ENCODE results near the gene HHAT.
"Not testable (repeated sequence)": the region's sequence is repeated elsewhere in the genome, so short reads cannot be mapped to it uniquely, and the experiment has no call there.

The HHAT gene

DNA sequence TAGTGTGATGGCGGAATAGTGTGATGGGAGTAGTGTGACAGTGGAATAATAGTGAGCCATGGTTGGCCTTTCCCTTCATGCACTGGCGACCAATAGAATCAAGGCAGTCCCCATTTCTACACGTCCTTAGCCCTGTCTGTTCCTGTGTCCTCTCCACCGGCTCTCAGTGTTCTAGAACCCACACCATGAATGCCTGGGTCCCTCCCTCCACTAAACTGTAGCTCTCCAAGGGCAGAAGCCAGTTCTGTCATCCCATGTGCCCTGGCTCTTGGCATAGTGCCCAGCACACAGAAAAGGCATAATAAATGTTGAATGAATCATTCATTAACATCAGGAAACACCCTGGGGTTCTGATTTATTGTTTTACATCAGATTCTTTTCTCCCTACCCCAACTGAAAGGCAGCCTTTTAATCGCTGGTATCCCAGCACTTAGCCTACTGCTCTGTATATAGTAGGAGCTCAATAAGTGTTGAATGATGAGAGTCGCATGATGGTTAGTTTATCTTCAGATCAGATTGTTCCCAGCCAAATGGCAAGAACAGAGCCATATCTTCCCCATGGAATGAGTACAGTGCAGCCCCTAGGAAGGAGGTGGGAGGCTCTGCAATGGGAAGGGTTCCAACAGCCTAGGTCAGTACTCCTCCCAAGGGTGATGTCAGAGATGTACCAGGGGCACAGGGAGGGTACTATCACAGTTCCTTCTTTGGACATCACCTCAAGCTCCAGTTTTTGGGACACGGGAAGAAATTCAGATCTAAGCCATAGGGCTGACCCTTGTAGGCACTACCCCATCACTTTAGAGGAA lies 325.7 kb downstream of the HHAT start:
- no peak for DNase-seq

DNA sequence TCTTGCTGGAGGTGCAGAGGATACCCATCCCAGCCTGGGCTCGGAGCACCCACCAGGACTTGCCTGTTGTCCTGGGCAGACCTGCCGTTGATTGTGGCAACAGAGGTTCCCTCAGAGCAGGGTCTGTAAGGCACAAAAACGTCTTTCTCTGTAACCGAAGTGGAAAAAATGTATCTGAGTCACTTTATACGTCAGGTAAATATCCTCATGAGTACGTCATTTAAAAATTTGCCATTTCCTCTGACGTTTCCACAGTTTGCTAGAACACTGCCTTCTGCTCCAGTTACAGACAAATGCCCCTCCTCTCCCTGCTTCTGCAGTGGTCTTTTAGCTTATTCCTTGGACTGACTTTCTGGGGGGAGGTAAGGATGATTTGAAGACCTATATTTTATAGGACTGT lies 326.8 kb downstream of the HHAT start:
- no peak for DNase-seq

DNA sequence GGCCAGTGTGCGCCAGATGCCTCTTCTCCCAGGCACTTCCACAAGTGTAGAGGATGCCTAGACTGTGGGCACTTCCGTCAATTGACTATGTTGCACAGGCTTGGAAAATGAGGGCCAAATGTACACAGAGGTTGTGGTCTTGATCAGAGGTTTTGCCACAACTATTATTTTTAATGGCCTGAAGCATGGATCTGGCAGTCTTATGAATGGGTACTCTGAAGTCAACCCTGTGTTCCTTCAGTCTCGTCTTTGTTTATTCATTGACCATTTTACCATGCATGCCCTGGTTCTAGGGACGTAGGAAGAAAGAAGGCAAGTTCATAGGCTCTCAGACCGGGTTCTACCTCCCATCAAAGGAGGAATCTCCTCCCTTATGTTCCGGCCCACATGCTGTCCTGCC lies 329.1 kb downstream of the HHAT start:
- no peak for DNase-seq

DNA sequence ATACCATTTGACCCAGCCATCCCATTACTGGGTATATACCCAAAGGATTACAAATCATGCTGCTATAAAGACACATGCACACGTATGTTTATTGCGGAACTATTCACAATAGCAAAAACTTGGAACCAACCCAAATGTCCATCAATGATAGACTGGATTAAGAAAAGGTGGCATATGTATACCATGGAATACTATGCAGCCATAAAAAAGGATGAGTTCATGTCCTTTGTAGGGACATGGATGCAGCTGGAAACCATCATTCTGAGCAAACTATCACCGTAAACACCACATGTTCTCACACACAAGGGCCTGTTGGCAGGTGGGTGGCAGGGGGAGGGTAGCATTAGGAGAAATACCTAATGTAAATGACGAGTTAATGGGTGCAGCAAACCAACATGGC lies 332.8 kb downstream of the HHAT start:
- DNase-seq, result not testable (repeated sequence)

DNA sequence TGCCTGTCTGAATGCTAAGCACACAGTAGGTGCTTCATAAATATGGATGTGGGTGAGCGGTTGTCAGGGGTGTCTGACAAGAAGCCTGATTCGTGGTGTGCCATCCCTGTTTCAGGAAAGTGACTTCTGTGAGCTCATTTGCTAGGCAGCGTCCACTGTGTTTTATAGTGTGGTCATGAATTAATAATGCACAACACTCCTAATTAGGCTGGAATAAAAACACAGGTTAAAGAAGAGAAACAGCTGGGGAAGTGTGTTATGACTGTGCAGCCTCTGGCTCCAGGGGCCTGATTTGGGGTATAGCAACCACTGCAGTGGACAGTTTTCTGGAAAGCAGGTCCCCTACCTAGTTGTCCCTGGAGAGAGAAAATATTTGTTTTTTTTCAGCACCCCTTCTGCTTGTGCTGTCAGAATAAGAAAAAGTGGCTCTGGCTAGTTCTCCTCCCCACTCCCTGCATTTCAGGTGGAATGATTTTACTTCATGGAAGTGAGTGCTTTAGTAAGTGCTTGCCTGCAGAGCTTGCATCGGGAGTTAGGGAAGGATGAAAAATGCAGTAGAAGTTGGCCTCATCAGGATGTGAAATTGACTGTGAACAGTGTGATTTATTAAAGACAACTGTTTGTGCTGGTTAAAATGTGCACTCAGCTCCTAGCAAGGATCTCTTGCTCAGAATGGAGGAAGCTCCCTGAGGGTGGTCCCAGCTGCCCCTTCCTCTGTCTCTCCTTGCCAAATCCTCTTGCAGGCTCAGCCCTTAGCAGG lies 333.8 kb downstream of the HHAT start:
- no peak for DNase-seq

DNA sequence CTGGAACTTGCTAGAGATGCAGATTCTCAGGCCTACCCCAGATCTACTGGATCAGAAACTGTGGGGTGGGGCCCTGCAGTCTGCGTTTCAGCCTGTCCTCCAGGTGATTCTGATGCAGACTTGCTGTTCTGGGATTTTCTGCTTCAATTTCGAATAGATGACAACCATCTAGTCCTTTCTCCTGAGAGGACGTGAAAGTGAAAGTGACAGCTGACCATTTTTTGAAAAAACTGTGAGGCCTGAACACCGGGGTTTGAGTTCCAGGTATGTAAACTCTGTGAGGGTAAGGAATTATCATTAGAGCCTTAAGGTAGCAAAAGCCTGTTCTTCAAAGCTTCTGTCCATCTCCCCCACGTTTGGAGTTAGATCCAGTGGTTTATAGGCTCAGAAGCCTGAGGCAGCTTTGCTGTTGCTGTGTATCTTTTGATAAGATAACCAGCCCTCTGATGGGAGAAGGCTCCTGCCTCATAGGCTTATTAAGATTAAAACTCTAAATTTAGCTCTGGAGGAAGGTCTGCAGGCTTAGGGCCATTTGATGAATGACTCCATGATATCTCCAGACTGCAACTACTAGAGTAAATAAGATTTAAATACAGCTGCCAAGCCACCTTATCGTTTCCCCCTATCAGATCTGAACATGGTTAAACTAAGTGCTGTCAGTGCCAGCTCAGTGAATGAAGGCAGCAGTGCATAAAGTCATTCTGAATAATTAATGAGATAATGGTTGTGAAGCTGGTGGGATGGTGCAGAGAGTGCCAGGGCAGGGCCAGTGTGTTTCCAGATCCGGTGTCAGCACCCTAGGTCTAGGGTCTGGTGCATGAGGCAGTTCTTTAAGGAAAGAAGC lies 335.2 kb downstream of the HHAT start:
- DNase-seq, result no peak

DNA sequence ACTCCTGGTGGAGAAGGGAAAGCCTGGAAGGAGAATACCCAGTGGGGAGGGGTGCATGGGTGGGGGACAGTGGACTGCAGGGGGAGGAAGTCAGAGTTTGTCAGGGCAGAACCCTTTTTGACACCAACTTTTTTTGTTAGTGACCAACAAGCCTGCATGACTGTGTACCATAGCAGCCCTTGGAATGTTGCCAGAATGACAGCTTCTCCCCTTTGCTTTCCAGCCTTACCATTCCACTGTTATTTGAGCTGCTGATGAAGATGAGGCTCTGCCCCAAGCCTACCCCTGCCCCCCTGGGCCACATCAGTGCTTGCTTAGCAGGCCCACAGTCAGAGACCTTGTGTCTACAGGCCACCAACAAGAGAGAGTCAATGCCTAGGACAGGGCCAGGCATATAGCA lies 341.2 kb downstream of the HHAT start:
- DNase-seq, result no peak

DNA sequence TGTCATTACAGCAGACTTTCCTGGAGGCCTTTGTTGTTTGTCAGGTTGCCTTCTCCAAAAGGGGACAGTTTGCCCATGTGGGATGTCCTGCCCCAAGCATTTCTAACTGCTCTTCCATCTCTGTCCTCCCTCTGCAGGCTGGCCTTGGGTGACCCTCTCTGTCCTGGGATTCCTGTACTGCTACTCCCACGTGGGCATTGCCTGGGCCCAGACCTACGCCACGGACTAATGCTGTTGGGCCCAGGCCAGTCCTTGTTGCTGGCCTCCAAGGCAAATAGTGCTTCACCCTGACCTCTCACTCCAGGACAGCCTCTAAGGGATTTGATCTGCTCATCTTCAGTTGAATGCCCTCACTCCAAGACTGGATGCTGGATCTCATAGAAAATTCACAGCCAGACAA lies 345.4 kb downstream of the HHAT start:
- DNase-seq, result no peak

DNA sequence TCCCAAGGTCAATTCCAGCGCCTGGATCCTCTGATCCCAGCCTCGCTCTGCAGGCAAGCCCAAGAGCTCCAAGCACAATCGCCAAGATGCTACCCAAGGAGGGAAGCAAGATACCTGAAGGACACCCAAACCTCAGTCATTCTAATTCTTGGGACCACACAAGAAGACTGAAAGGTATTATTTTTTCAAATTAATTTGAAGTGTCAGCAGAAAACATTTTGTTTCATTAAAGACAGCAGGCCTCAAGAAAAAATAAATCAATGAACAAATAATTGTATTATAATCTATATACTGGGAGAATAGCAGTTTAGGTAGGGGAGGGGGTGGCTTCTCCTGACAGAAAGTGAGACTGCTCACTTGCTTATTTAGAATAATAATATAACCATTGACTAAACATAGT lies 347.8 kb downstream of the HHAT start:
- DNase-seq, result no peak

DNA sequence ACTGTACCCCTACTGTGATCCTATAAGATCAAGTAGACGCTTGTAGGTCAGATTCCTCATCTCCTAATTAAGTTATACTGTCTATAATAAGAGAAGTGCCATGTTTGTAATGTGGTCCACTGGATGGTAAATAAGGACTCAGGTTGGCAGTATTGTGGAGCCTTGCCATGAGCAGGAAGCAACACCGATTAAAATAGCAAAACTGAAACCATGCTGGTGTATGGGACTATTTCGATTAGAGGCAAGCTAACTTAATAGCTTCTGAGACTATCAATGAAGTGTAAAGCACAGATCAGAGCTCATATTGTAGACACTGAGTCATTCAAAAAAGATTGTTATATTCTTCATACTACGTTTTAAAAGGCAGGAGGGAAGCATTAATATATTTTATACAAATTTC lies 348.8 kb downstream of the HHAT start:
- DNase-seq, result no peak

DNA sequence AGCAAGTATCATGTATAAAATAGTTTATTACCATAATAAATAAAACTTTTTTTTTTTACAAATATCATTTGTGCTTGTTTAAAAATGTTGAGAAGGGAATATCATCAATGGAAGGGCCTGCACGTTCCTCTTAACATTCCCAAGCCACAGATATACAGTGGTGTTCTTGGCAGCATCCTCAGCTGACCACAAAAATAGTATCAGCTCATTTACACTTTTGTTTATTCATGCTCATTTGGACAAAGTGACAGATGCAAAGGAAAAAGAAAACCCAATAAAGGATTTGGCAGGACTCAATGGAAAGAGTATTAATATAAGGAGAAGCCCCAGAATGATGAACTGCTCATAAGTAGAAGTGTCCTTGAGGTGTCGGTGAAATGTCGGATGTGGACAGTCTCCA lies 349.6 kb downstream of the HHAT start:
- DNase-seq, result no peak

DNA sequence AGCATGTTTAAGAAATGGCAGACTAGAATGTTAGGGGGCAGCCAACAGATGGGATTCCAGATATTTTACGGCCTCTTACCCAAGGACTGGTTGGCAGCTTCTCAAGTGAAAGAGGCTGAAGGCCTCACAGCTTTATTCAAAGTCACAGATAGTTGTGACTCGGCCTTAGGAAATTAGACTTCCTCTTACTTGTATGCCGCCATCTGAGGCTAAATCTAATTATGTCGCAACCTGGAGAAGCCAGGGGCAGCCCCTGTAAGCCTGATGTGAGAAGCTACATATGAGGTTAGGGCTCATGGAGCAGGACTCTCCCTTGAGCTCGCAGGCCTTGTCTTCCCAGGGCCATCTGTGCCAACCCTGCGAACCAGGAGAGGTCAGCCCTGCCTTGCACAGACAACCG lies 352.5 kb downstream of the HHAT start:
- no peak for DNase-seq

DNA sequence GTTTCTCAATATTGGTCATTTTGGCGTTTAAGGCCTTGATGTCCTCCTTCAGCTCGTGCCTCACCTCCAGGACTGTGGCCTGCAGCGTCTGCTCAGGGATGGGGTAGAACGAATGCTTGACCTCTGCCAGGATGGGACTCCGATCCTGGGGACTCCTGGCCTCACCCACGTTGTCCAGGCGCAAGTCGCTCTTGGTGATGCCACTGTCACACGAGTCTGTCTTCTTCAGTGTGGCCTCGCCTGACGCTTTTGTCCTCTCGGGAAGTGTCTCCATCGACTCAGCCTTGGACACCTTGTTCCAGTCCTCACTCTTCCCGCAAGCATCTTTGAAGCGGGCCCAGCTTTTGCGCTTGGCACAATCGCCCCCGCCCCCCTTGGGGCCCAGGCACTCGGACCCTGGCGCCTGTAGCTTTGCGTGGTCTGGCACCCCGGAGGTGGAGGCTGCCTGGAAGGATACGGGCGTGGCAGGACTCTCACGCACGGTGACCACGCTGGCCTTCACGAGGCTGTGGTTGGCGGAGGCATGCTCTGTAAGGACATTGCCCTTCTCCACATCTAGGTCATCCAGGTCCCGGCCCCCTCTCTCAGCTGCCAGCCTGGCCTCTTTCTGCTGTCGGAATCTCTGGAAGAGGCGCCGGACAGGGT lies 354.8 kb downstream of the HHAT start:
- DNase-seq, result no peak

DNA sequence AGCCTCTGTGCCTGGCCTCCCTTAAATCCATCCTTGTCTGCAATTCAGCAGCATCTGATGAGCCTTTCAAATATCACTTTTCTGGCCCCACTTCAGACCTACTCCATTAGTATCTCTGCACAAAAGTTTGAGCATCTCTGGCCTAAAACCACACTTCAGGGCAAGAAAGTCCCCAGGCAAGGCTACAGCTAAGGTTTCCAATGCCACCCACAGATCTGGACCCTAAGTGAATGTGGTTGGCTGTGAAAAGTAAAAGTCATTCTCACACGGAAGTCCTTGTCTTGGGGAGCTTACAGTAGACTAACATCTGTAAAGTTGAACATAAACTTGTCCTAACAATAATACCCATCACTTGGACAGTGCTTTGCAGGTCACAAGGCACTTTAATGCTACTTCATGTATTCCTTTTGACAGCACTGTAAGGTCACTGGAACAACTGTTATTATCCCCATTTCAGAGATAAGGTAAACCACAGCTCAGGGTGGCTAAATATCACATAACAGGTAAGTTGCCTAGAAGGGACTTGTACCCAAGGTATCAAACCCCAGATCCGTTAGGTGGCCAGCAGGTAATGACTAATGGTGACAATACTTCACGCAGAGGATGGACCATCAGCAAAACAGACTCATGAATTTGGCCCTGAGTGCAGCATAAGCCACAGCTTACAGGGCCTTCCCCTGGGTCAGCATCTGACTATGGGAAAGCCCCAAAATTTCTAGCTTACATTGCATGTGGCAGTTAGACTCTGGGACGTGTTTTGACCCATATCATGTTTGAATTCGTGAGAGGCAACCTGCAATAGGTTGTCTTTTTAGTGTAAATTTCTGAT lies 356.0 kb downstream of the HHAT start:
- peak; percentile 43 for DNase-seq

DNA sequence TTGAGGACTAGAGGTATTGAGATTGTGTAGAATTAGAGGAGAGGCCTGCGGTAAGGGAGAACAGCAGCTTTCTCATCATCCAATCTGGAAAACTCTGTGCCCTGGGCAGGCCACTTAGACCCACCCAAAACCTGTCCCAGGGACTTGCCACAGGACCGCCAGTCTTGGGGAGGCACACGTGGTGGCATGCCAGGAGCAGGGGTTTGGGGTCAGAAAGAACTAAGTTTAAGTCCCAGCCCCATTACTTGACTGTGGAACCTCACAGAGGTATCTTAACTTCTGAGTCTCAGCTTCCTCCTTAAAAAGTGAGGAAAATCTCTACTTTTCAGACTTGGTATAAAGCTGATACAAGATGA lies 356.6 kb downstream of the HHAT start:
- no peak for DNase-seq

DNA sequence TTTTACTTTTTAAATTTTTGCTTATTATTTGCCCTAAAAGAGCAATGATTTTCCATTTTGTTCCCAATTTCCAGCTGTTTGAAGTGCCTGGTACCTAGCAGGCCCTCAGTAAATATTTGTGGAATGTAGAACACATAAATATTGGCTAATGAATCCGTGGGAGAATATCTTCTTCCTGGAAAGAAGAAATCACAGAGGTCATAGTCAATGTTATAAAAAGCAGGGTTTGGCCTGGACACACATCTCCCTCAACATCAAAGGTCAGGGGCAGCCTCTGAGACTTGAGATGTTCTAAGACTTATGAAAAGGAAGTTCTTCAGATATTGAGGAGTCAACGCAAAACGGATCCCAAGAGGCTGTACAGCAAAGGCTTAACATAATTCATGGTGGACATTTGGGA lies 358.1 kb downstream of the HHAT start:
- DNase-seq, result no peak

DNA sequence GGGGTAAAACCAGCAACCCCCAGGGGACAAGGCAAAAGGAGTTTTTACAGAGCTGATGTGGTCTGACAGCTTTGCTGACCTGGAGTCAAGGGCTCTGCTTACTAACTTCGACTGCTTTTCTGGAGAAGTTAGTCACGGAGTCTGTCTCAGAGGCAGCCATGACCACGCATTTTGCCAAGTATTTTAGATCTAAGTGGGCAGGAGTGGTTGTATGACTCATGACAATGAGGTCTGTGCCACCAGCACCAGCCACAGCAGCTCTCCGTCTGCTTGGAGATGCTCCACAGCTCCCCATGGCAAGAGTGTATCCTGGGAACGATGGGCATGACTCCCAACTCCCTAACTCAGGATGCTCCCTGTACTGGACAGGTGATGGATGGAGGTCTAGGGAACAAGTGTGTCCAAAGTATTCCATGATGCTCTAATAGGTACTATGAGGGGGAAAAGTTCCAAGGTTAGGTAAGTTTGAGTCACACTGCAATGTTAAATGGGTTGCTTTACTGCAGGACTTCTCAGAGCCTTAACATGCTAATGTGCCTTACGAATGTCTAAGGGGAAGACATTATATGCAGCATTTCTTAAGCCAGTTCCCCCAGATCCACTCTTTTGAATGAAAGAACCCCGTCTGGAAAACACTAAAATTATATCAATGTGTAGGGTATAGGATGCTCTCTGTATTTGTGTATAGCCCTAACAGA lies 359.0 kb downstream of the HHAT start:
- DNase-seq, result peak; percentile 49

DNA sequence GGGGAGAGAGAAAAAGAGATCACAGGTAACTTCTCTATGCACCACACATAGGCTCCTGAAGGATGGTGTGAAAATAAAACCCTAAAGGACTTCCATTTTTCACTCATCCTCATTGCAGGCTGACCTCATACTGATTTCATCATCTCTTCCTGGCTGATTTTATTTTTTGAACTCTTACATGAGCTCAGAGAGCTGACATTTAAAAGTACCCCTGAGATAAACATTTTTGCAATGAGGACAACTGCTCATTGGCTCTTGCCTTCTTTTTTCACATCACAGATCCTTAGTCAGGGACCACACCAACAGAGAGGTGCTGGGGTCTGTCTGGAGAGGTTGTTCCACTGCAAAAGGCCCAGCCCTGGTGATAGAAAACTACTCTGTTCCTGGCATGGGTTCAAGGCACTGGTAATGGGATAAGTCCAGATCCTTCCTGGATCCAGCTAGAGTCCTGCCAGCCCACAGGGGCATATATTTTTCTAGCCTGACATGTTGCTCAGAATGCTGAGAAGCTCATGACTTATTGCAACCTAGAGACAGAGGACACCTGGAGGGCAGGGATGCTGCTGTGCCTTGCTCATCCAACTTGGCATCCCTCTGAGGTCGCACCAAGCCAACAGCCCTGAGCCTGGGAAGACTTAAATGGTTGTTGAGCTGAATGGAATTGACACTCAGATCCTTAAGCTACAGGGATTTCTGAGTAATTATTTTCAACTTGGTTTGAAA lies 360.0 kb downstream of the HHAT start:
- peak; percentile 50 for DNase-seq

DNA sequence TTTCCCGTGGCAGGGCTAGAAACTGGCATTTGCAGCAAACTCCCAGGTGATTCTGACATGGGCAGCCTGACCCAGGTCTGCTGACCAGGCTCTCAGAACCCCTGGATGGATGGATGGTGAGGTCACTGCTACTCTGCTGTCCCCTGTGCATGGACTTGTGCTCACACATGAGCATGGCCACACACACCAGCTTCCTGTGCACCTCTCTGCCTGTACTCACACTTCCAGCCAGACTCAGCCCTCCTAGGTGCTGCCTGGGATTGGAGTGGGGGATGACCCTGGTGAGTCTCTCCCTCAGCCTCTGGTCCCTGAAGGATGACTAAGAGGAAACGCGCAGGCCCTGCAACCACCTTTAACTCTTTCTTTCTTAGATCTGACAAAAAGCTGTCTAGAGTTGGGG lies 361.1 kb downstream of the HHAT start:
- DNase-seq, result no peak

DNA sequence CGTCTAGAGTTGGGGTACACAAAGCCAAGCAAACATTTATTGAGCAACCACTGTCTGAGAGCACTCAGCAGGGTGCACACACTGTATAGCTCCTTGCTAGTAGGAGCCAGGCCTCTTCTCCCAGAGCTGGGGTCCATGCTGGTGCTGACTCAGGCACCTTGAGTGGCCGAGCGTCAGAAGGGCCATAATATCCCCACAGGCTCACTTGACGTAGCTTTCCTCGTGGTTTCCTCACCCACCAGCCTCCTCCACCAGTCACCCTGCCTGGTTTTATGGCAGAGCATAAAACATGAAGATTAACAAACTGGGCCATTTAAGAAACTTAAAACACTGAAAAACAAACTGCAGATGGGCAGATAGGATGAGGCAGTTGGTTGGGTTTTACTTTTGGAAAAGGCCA lies 361.5 kb downstream of the HHAT start:
- no peak for DNase-seq

DNA sequence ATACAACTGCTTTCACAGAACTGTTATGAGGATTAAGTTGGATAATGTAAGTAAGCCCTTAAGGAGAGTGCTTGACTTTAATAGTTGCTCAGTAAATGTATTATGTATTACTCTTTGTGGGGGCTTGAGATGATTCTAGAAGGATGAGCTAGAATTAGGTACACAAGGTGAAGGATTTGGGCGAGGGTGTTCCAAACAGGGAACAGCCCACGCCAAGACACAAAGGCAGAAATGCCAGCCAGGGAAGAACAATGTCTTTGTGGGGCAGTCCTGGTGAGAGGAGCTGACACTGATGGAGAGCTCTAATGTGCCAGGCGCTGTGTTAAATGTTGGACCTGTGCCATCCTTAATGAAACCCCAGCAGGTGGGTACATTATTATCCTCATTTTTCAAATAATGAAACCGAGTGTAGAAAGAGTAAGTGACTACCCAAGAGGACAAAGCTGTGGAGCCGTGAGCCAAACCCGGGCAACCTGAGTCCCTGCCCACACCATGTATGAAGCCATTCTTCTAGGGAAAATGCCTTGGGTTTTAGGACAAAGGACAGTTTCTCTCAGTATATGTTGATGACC lies 362.4 kb downstream of the HHAT start:
- no peak for DNase-seq
